ENCODE results near the gene HSPA9.
A peak's percentile ranks its signal among the peaks of the same experiment; 100 is the strongest.

Gene HSPA9

DNA sequence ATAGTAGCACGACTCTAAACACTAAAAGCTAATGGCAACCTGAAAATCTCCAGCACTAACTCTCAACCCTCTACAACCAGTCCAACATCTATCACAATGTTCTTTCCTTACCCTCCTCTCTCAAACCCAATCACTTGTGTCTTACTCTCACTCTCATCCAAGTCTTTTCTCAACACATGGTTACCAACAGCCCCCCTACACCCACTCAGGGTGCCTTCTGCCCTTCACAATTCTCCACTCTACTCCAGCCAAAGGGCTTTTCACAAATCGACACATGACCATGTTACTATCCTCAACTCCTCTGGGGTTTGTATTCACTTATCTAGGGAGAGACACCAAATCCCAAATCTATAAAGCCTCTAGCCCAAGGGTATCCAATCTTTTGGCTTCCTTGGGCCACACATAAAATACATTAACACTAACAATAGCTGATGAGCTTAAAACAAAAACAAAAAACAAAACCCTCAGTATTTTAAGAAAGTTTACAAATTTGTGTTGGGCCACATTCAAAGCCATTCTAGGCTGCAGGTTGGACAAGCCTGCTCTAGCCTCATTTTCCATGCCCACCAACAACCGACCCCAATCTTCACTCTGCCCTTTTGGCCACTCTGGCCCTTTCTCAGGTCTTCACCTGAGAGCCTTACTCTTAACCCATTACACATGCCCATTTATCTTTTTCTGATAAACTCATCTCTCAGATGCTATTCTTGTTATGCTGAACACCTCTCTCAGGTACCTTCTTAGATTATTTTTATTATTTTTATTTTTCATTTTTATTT lies 11.7 kb downstream of the HSPA9 start:
- no peak for DNase-seq (ENCODE audit: low read depth in 2 of 2)

DNA sequence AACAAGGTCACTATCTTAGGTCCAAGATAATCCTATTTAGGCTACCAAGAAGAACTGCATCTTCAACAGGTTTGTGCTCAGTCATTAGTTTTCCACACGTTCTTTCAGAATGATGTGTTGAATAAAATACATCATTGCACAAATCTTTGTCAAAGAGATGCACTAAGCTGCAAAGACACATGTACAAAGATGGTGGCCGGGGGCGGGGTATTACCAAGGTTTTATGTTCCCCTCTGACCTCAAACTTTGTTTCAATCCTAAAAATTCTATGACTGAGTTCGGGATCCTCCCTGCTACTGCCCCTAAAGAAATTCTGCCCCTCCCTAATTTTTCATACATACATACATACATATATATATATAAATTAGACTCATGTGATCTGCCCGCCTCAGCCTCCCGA lies 14.2 kb downstream of the HSPA9 start:
- DNase-seq (ENCODE audit: low read depth in 2 of 2): no peak

DNA sequence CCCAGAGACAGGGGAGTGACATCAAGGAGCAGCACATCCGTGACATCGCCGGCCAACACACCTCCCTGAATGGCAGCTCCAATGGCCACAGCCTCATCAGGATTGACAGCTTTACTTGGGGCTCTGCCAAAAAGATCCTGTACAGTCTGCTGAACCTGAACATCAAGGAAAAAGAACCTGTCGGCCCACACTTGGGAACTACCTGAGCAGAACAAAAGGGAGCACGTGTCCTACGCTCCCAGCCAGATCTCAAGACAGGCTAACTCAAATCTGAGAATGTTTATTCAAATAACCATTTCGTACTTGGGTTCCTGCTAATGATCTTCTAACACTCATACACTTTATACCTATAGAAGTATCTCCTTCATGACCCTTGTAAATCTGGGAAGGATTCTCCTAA lies 15.3 kb downstream of the HSPA9 start:
- DNase-seq (ENCODE audit: low read depth in 2 of 2): no peak

DNA sequence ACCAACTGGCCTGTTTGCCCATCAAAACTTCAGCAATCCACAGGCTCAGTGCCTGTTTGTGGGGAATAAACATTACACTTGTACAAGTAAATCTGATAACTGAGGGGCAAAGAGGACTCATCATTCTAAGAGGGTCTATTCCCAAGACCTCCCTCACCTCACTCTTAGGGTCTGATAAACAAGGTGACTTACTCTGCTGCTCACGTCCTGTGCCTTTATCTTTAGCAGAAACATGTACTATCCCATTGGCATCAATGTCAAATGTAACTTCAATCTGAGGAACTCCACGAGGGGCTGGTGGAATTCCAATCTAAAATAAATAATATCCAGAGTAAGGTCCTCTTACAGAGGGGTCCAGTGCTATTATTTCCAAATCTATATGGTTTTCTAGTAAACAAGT lies 17.5 kb downstream of the HSPA9 start:
- DNase-seq (ENCODE audit: low read depth in 2 of 2): no peak

DNA sequence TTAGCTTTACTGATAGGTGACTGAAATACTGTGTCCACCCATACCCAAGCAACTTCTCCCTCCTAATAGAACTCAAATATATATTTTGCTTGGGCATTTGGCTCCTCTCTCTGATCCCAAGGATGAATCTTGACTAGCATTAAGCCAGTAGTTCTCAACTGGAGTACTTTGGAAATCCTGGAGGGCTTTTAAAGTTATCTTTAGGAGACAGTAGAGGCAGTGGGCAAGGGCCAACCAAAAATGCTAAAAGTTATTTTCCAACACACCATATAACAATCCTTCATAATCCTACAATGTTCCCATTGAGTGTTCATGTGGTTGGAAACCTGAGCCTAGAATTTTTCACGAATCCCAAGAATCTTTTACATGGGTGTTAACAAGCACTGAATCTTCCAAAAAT lies 21.1 kb downstream of the HSPA9 start:
- DNase-seq (ENCODE audit: low read depth in 2 of 2): no peak

DNA sequence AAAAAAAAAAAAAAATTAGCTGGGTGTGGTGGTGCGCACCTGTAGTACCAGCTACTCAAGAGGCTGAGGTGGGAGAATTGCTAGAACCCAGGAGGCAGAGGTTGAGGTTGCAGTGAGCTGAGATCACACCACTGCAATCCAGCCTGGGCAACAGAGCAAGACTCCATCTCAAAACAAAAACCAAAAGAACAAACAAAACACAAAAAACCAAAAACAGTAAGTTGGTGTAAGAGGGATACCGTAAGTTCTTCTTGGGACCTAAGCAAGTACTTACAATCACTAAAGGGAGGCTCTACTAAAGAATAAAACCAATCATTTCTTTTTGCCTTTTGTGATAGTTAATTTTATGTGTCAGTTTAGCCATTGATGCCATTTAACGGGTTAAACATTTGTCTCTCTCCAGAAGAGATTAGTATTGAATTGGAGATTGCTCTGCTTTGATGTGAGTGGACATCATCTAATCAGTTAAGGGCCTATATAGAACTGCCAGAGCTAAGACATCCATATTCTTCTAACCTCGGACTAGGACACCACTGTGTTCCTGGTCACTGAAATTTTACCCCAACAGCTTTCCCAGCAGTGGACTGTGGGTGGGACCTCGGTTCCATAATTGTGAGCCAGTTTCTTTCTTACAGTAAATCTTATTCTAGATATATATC lies 21.6 kb downstream of the HSPA9 start:
- DNase-seq (ENCODE audit: low read depth in 2 of 2): no peak

DNA sequence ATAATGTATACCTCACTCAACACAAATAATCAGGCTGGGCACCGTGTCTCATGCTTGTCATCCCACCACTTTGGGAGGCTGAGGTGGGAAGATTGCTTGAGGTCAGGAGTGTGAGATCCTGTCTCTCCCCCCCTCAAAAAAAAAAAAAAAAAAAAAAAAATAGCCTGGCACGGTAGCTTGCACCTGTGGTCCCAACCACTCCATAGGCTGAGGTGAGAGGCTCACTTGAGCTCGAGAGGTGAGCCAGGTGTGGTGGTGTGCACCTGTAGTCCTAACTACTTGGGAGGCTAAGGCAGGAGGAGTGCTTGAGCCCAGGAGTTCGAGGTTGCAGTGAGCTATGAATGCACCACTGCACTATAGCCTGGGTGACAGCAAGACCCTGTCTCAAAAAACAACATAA lies 22.5 kb downstream of the HSPA9 start:
- DNase-seq (ENCODE audit: low read depth in 2 of 2): no peak

DNA sequence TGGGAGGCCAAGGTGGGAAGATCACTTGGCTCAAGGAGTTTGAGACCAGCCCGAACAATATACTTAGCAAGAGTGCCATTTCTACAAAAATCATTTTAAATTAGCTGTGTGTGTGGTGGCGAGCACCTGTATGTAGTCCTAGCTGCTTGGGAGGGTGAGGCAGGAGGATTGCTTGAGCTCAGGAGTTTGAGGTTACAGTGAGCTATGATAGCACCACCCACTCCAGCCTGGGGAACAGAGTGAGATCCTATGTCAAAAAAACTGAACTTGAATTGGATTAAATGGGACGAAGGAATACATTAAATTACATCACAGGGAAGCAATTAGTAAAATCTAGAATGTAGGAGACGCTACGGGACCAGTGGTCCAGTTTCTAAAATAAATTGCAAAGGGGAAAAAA lies 25.8 kb downstream of the HSPA9 start:
- DNase-seq (ENCODE audit: low read depth in 2 of 2): no peak

DNA sequence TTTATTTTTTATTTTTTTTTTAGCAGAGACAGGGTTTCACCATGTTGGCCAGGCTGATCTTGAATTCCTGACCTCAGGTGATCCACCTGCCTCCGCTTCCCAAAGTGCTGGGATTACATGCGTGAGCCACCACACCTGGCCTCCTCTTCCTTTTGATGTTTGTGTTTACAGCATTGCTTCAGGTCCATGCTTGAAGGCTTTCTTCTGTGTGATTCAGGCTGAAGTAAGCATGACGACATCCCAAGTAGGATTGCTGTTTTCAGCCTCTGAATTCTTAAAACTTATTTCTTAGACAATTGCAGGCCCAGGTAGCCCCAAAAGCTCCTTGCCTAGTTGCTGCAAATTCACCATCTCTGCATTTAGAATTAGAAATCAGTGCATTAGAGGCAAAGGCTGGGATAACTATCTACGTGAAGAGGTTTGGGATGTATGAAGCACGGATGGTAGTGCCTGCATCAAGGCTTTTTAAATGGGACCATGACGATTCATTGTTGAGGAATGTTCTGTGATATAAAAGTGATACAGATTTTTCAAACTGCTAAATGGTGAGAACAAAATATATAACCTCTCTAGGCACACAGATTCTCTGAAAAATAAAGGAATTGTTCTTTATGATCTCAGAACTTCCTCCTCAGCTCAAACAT lies 29.2 kb downstream of the HSPA9 start:
- no peak for DNase-seq (ENCODE audit: low read depth in 2 of 2)

DNA sequence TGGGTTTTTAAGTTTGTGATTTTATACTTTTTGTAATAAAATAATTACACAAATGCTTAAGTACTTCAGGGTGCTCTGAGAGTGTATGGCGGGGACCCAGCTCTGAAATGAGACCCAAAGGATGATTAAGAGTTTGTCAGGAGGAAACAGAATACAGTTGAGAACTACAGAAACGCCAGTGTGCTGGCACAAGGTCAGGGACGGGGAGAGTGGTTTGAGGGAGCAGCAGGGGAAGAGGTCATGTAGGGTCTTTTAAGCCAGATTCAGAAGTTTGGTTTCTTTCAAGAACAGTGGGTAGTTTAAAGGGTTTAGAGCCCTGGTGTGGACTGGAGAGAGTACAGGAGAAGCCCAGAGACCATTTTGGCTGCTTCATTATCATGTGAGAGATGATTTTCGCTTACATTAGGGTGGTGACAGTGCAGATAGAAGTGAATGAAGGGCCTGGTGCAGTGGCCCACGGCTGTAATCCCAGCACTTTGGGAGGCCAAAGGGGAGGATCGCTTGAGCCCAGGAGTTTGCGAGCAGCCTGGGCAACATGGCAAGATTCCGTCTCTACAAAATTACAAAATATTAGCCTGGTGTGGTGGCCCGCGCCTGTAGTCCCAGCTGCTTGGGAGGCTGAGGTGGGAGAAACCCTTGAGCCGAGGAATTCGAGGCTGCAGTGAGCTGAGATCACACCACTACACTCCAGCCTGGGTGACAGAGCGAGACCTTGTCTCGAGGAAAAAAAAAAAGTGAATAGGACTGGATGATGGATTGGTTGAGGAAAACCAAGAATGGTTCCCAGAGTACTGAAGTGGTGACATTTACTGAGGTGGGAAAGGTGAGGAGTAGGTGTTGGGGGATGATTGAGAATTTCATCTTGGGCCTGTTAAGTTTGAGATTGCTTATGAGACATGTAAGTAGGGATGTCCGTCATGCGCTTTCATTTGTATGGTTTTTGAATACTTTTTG lies 30.7 kb downstream of the HSPA9 start:
- DNase-seq (ENCODE audit: low read depth in 2 of 2): no peak

DNA sequence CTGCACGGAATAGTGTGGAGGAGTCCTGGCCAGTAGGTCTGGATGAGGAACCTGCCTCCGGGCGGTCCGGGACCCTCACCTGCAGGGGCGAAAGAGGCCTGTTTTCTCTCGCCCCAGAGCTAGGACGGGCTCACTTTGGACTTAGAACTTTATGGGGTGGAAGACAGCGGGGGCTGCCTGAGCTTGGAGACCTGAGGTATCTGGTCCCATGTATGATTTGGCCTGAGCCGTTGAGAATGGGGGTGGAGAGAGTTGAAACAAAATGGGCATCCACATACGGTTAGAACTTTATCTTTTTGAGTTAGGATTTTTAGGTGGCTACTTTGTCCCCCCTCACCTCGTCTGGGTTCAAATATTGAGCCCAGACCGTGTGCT lies 31.5 kb downstream of the HSPA9 start:
- DNase-seq (ENCODE audit: low read depth in 2 of 2): no peak

DNA sequence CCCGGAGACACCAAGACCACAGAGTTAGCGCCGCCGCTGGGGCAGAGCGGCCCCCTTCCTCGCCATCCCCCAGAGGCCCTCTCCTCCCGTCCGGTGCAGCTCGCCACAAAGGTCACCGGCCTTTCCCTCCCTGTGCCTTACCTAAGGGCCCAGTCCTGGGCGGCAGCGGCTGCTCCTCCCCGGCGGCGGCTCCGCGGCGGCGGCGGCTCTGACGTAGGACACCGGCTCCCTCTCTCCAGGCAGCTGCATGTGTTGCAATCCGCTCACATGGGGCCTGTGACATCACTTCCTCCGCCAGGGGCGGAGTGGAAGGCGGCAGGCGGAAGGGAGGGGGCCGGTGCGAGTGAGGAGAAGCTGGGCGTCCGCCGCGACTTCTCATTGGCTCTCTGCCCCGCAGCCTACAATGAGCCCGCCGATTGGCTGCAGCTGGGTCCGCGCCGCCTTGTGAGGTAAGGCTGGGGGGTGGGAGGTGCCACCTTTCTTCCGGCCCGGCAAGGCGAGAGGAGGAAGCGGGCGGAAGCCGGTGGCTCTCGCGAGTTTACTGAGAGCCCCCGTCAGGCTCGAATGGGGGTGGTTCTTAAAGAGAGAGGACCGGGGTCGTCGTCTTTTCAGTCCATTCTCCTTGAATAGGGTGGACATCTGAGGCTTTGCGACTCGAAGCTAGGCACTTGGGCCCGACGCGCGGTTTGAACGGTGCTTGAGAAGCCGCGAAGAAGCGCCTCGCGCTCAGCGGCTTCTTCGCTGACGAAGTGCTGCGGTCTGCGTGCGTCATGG lies 32.1 kb downstream of the HSPA9 start, which contains the start of gene ETF1:
ETF1 (minus strand) TSS at position 281 of the 774 bp plus-strand sequence. CDS start 318 bp downstream, outside the sequence.
- DNase-seq (ENCODE audit: low read depth in 2 of 2): peak; percentile 99 to 100

DNA sequence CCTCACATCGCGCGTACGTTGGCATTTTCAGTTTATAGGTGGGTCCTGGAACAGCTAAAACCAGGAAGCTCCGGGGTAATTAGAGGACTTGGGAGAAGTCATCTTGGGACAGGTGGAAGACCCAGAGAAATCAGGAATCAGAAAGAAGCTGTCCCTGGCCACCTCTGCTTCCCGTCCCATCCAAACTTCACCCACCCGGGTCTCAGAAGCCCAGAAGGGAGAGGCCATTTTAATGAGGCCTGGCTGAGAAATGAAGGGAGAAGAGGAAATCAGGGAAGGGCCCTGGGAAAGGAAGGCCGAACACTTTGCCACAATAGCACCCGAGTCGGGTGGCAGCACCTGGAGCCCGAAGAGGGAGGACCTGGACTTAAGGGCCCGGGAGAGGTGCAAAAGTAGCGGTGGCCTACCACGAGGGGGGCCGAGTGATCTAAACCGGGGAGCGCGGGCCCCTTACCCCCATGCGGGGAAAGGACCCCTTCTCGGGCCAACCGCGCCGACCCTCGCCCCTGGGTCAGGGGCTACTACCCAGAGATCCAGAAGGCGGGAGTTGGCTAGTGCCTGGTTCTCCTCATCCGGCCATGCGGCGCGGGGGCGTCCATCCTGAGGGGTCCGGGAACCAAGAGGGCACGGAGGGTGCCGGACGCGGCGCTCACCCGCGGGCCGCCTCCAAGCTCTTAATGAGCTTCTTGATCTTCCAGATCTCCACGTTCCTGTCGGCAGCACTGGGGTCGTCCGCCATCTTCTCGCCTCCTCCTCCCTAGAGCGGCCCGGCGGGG lies 32.8 kb downstream of the HSPA9 start:
- DNase-seq (ENCODE audit: low read depth in 2 of 2): no peak

DNA sequence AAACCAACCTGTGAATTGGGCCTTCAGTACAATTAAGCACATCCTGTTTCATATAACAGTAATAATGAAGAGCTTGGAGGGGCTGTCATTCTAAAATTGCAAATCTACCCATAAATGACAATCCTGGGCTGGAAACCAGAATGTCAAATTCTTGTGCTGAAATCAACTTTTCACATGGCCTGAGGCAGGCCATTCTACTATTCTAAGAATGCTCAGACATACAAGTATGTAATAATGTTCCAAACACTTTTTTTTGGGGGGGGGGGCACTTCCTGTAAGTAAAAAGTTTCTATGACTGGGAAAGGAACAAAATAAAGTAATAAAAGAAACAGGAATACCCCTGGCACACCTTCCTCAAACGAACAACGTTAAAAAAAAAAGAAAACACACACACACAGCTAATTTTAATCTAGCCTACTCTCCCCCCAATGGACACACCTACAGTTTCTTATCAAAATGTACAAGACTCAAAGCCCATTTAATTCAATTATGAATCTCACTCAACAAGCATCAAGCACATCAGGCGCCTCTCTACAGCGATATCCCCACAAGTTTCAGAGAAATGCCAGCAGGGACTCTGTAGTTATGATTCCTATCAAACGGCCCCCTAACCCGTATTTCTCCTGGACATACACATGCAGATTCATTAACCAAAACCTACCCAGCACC lies 33.6 kb downstream of the HSPA9 start:
- no peak for DNase-seq (ENCODE audit: low read depth in 2 of 2)

DNA sequence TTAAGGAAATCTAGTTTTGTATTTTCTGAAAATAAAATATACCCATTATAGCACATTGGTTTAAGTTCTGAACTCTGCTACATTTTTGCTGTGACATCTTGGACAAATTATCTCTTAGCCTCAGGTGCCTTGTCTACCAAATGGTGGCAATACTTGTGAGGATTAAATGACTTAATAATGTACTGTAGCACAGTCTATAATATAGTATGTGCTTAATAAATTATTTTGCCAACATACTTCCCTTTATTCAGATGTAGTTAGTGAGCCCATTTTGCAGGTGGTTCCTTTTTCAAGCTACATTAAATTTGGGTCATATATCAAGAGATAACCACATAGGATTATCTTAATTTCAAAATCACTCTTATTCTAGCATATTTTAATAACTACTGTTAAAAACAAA lies 35.4 kb downstream of the HSPA9 start:
- DNase-seq (ENCODE audit: low read depth in 2 of 2): no peak

DNA sequence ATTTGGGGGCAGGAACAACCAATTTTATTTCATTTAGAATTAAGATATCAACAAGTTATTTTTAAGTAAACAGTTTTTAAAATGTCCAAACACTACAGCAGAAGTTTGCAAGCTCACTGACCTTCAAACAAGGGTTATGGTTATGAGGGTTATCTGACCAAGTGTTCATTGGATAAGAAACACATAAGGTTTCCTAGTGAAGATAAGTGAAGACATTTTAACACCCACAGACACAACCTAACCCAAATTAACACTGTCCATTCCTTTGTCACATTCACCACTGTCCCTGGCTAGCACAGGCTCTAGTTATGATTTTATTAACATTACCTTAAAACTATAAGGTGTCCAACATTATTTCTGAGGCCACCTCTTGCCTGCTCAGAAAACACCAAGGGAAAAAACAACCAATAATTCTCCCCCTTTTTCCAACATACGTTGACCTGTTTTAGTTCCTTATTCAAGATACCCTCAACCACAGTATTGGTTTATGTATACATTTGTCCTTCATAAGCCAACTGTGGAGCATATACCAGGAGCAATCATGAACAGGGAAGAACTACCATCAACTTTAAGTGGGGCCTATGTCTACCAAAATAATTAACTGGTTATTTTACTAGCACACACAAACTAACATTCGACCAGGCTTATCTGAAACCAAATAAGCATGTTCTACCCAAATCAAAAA lies 36.1 kb downstream of the HSPA9 start:
- DNase-seq (ENCODE audit: low read depth in 2 of 2): no peak

DNA sequence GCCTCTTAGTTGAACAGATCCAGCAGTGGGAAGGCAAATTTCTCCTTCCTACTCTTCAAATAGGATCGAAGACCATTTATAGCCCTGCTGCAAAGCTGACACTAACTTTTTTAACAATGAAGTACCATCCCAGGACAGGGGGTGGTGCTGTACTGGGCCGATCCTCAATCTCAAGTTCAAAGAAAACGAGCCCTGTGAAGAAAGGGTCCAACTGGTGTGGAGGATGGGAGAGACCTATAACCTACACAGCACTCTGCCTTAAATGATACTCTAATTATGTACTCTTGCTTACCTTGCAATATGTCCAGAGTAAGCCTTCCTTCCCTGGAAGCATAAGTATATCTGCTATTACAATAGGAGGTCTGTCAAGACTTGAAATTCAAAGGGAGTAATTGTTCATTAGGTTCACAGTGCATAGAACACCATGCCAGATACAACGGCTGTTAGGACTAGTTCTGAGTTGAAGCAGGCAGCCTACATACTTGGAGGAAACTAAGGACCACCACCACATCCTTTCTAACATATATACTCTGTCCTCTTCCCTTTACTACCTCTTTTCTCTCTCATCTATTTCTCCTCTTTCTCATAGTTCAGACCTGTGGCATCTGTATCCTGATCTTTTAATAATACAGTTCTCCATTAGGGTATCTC lies 38.4 kb downstream of the HSPA9 start:
- no peak for DNase-seq (ENCODE audit: low read depth in 2 of 2)

DNA sequence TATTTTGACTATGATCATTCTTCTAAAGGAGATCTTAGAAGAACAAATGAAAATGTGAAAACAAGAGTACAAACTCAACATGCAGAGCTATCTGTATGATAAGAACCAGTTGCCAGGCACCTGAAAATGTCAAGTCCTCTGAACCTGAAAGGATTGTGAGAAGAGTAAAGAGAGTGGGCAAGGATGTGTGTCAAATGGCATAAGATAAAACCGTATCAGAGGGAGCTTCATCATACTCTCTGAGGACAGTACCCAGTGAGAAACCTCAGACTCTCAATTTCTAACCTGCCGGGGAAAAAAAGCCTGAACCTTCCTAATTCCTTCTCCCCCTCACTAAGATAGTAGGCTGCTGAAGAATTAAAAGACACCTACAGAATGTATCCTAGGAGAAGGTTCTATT lies 39.0 kb downstream of the HSPA9 start:
- no peak for DNase-seq (ENCODE audit: low read depth in 2 of 2)
